Measurements from ENCODE around the gene ERP44.
"Not testable (repeated sequence)": the region's sequence is repeated elsewhere in the genome, so short reads cannot be mapped to it uniquely, and the experiment has no call there.

ERP44 gene

GRCh38 chr9:100098887-100099721 lies at the start of gene ERP44, which contains the start of gene INVS:
Gene ERP44 (minus strand): TSS chr9:100099000. CDS start chr9:100098840, 160 bp downstream.
Gene INVS (plus strand): TSS chr9:100099243. CDS start chr9:100104522, 5,279 bp downstream.
- H3K27me3 ChIP-seq (ENCODE audit: insufficient read depth, low read depth), result no peaks in the 10 kb centered on the region
- H3K36me3 ChIP-seq (ENCODE audit: insufficient read depth), result no peaks in the 10 kb centered on the region
- H4K20me1 ChIP-seq (ENCODE audit: insufficient read depth), result peaks cover 7% of the 10 kb centered on the region; the same call in 1 of the 2 replicates
- peaks cover 40% of the 10 kb centered on the region for H3K79me2 ChIP-seq (ENCODE audit: insufficient read depth, low read depth)
- peak within 1 kb of the TSS; percentile 75 for H2AFZ ChIP-seq (ENCODE audit: low read depth)
- no peak for TF ChIP-seq CTCF (conservative IDR thresholded peaks at IDR 0.05; ENCODE audit: low read depth, low read length)
- peak within 1 kb of the TSS; percentile 81 for H3K9ac ChIP-seq
- peak within 1 kb of the TSS; percentile 98 for H3K4me2 ChIP-seq
- peak within 1 kb of the TSS; percentile 63 for H3K27ac ChIP-seq
- H3K4me1 ChIP-seq (ENCODE audit: low read depth, poor library complexity, severe bottlenecking), result peaks cover 20% of the 10 kb centered on the region
- H3K4me3 ChIP-seq (IDR thresholded peaks at IDR 0.05; ENCODE audit: insufficient read depth, low read depth, low read length), result peak within 1 kb of the TSS; percentile 62

DNA sequence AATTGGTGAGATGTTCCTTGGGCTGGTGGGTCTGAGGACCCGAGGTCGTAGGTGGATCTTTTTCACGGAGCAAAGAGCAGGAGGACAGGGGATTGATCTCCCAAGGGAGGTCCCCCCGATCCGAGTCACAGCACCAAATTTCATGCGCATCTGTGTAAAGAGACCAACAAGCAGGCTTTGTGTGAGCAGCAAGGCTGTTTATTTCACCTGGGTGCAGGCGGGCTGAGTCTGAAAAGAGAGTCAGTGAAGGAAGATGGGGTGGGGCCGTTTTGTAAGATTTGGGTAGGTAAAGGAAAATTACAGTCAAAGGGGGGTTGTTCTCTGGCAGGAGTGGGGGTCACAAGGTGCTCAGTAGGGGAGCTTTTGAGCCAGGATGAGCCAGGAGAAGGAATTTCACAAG lies 47.2 kb upstream of the ERP44 start:
- H3K4me2 ChIP-seq; H3K27ac ChIP-seq; H3K4me1 ChIP-seq (ENCODE audit: low read depth, poor library complexity, severe bottlenecking); H3K9ac ChIP-seq; H3K79me2 ChIP-seq (ENCODE audit: insufficient read depth, low read depth); H3K27me3 ChIP-seq (ENCODE audit: insufficient read depth, low read depth); H2AFZ ChIP-seq (ENCODE audit: low read depth); H3K36me3 ChIP-seq (ENCODE audit: insufficient read depth); H4K20me1 ChIP-seq (ENCODE audit: insufficient read depth); H3K4me3 ChIP-seq (IDR thresholded peaks at IDR 0.05; ENCODE audit: insufficient read depth, low read depth, low read length): not testable (repeated sequence)

- not testable (repeated sequence) for H3K79me2 ChIP-seq (ENCODE audit: insufficient read depth, low read depth); H3K4me3 ChIP-seq (IDR thresholded peaks at IDR 0.05; ENCODE audit: insufficient read depth, low read depth, low read length); H3K36me3 ChIP-seq (ENCODE audit: insufficient read depth); H3K4me1 ChIP-seq (ENCODE audit: low read depth, poor library complexity, severe bottlenecking); H3K27me3 ChIP-seq (ENCODE audit: insufficient read depth, low read depth); H4K20me1 ChIP-seq (ENCODE audit: insufficient read depth); H3K27ac ChIP-seq; H3K9ac ChIP-seq; H2AFZ ChIP-seq (ENCODE audit: low read depth); H3K4me2 ChIP-seq
Measured at GRCh38 chr9:100145167-100145934, 46.6 kb upstream of the ERP44 start.

GRCh38 chr9:100141862-100142261 lies 43.1 kb upstream of the ERP44 start:
- H3K4me1 ChIP-seq (ENCODE audit: low read depth, poor library complexity, severe bottlenecking); H3K4me2 ChIP-seq; H2AFZ ChIP-seq (ENCODE audit: low read depth); H3K9ac ChIP-seq; H3K79me2 ChIP-seq (ENCODE audit: insufficient read depth, low read depth); H3K27ac ChIP-seq; H4K20me1 ChIP-seq (ENCODE audit: insufficient read depth); H3K36me3 ChIP-seq (ENCODE audit: insufficient read depth); H3K4me3 ChIP-seq (IDR thresholded peaks at IDR 0.05; ENCODE audit: insufficient read depth, low read depth, low read length); H3K27me3 ChIP-seq (ENCODE audit: insufficient read depth, low read depth): not testable (repeated sequence)

DNA sequence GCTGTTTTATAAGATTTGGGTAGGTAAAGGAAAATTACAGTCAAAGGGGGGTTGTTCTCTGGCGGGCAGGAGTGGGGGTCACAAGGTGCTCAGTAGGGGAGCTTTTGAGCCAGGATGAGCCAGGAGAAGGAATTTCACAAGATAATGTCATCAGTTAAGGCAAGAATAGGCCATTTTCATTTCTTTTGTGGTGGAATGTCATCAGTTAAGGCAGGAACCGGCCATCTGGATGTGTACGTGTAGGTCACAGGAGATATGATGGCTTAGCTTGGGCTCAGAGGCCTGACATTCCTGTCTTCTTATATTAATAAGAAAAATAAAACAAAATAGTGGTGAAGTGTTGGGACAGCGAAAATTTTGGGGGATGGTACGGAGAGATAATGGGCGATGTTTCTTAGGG lies 41.5 kb upstream of the ERP44 start:
- H3K4me1 ChIP-seq (ENCODE audit: low read depth, poor library complexity, severe bottlenecking); H3K36me3 ChIP-seq (ENCODE audit: insufficient read depth); H3K27ac ChIP-seq; H3K4me2 ChIP-seq; H3K27me3 ChIP-seq (ENCODE audit: insufficient read depth, low read depth); H3K79me2 ChIP-seq (ENCODE audit: insufficient read depth, low read depth); H3K4me3 ChIP-seq (IDR thresholded peaks at IDR 0.05; ENCODE audit: insufficient read depth, low read depth, low read length); H4K20me1 ChIP-seq (ENCODE audit: insufficient read depth); H2AFZ ChIP-seq (ENCODE audit: low read depth); H3K9ac ChIP-seq: not testable (repeated sequence)

GRCh38 chr9:100136799-100137198 lies 38.0 kb upstream of the ERP44 start:
- not testable (repeated sequence) for H3K27me3 ChIP-seq (ENCODE audit: insufficient read depth, low read depth); H3K4me2 ChIP-seq; H3K4me1 ChIP-seq (ENCODE audit: low read depth, poor library complexity, severe bottlenecking); H4K20me1 ChIP-seq (ENCODE audit: insufficient read depth); H3K36me3 ChIP-seq (ENCODE audit: insufficient read depth); H3K4me3 ChIP-seq (IDR thresholded peaks at IDR 0.05; ENCODE audit: insufficient read depth, low read depth, low read length); H3K9ac ChIP-seq; H3K79me2 ChIP-seq (ENCODE audit: insufficient read depth, low read depth); H3K27ac ChIP-seq; H2AFZ ChIP-seq (ENCODE audit: low read depth)
